Right lobe of liver (tissue), 4 donors: Measurements from ENCODE around the gene TRAF3IP1.
"Not testable (repeated sequence)": the region's sequence is repeated elsewhere in the genome, so short reads cannot be mapped to it uniquely, and the experiment has no call there.

ENCODE experiments used
- POLR2A ChIP-seq: fragments of 450-650 bp; IDR thresholded peaks from one replicate; pipeline ENCODE4 v1.6.1; 2017; ENCODE audit warnings: antibody characterized with exemption, mild to moderate bottlenecking
- TF ChIP-seq, protein P1 (sequence below), 4 donors: fragments of 200-600 bp in 3 of 4; fragments of 450-650 bp in 1 of 4; IDR thresholded peaks; one replicate each; pipeline versions ENCODE4 v1.5.1 to v1.8.0; 2016 to 2022; ENCODE audit warnings: antibody characterized with exemption in 4 of 4, mild to moderate bottlenecking in 2 of 4
- donor health status: DM: no; HTN: no; CAD: no.
- donor health status: DM: no; HTN: no; CAD: no.
- donor health status: DM: no; HTN: yes; CAD: no.

DNA sequence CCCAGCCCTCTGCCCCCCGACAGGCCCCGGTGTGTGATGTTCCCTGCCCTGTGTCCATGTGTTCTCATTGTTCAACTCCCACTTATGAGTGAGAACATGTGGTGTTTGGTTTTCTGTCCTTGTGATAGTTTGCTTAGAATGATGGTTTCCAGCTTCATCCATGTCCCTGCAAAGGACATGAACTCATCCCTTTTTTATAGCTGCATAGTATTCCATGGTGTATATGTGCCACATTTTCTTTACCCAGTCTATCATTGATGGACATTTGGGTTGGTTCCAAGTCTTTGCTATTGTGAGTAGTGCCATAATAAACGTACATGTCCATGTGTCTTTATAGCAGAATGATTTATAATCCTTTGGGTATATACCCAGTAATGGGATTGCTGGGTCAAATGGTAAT, 52.0 kb downstream of the TRAF3IP1 start:
- TF ChIP-seq POLR2A: not testable (repeated sequence)
- TF ChIP-seq, protein P1, sequence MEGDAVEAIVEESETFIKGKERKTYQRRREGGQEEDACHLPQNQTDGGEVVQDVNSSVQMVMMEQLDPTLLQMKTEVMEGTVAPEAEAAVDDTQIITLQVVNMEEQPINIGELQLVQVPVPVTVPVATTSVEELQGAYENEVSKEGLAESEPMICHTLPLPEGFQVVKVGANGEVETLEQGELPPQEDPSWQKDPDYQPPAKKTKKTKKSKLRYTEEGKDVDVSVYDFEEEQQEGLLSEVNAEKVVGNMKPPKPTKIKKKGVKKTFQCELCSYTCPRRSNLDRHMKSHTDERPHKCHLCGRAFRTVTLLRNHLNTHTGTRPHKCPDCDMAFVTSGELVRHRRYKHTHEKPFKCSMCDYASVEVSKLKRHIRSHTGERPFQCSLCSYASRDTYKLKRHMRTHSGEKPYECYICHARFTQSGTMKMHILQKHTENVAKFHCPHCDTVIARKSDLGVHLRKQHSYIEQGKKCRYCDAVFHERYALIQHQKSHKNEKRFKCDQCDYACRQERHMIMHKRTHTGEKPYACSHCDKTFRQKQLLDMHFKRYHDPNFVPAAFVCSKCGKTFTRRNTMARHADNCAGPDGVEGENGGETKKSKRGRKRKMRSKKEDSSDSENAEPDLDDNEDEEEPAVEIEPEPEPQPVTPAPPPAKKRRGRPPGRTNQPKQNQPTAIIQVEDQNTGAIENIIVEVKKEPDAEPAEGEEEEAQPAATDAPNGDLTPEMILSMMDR (IDR thresholded peaks at IDR 0.05): not testable (repeated sequence)
